SU-DHL-6 (cell line): ENCODE measurements around the gene EIF4A3.

Source experiments
- H2AFZ ChIP-seq: fragments of 200-600 bp; sonication (generic); 2 replicates; pipeline ENCODE4 v1.6.1; 2014; ENCODE audit warnings: low read depth, mild to moderate bottlenecking, moderate library complexity, mixed read lengths, antibody characterized with exemption, low read length; ENCODE audit not compliant: severe bottlenecking
- H3F3A ChIP-seq: fragments of 200-600 bp; shearing (Covaris generic); 2 replicates; pipeline ENCODE4 v1.6.0; 2016; ENCODE audit warnings: antibody characterized with exemption, mild to moderate bottlenecking; ENCODE audit not compliant: insufficient read depth
- H3K27ac ChIP-seq: fragments of 200-600 bp; sonication (generic); 2 replicates; pipeline ENCODE4 v1.5.1; 2016; ENCODE audit warnings: low read depth, mild to moderate bottlenecking, low read length, moderate library complexity, mixed read lengths
- H3K27me3 ChIP-seq: fragments of 200-600 bp; sonication (generic), shearing (Covaris generic); 2 replicates; pipeline ENCODE4 v1.6.0; 2014; ENCODE audit warnings: mild to moderate bottlenecking, low read length
- H3K36me3 ChIP-seq: fragments of 200-600 bp; sonication (generic); 2 replicates; pipeline ENCODE4 v1.6.1; 2014; ENCODE audit warnings: mild to moderate bottlenecking, low read length, mixed read lengths
- H3K4me2 ChIP-seq: fragments of 300-600, 200-600 bp; shearing (Covaris generic), sonication (generic); 2 replicates; pipeline ENCODE4 v1.6.0; 2014; ENCODE audit warnings: low read length, low read depth, mild to moderate bottlenecking; ENCODE audit not compliant: poor library complexity, severe bottlenecking
- H3K4me3 ChIP-seq: fragments of 200-600 bp; sonication (generic); 2 replicates; pipeline ENCODE4 v1.5.1; 2014; ENCODE audit warnings: antibody characterized with exemption, low read length, mild to moderate bottlenecking, mixed read lengths; ENCODE audit not compliant: insufficient read depth, poor library complexity, severe bottlenecking
- H3K79me2 ChIP-seq: fragments of 200-600 bp; sonication (generic); 2 replicates; pipeline ENCODE4 v1.6.1; 2014; ENCODE audit warnings: mild to moderate bottlenecking, low read length, moderate library complexity; ENCODE audit not compliant: insufficient read depth
- H3K9ac ChIP-seq: fragments of 200-600 bp; sonication (generic); 2 replicates; pipeline ENCODE4 v1.7.0; 2014; ENCODE audit warnings: mild to moderate bottlenecking, low read length
- H3K9me2 ChIP-seq: fragments of 200-600 bp; sonication (generic); replicated peaks from 2 replicates; pipeline ENCODE4 v1.6.1; 2014; ENCODE audit warnings: low read length; ENCODE audit not compliant: insufficient read depth
- H3K9me3 ChIP-seq: fragments of 200-600 bp; sonication (generic); 2 replicates; pipeline ENCODE4 v1.6.1; 2014; ENCODE audit warnings: low read length, mixed read lengths; ENCODE audit not compliant: insufficient read depth
- H4K20me1 ChIP-seq: fragments of 200-600 bp; sonication (generic); 2 replicates; pipeline ENCODE4 v1.6.1; 2014; ENCODE audit warnings: low read depth, mild to moderate bottlenecking, antibody characterized with exemption, low read length, moderate library complexity, mixed read lengths
- EZH2phosphoT487 ChIP-seq: fragments of 200-600 bp; sonication (generic), shearing (Covaris generic); conservative IDR thresholded peaks from 2 replicates; pipeline ENCODE4 v1.6.1; 2018; ENCODE audit warnings: mild to moderate bottlenecking, antibody characterized with exemption, low read length, moderate library complexity, mixed read lengths
- TF ChIP-seq, protein P1 (sequence below): fragments of 200-600 bp; sonication (generic); IDR thresholded peaks from one replicate; pipeline ENCODE4 v1.5.1; 2017; ENCODE audit warnings: antibody characterized with exemption, mild to moderate bottlenecking, low read length, moderate library complexity; ENCODE audit not compliant: insufficient read depth, poor library complexity, severe bottlenecking

EIF4A3 gene

DNA sequence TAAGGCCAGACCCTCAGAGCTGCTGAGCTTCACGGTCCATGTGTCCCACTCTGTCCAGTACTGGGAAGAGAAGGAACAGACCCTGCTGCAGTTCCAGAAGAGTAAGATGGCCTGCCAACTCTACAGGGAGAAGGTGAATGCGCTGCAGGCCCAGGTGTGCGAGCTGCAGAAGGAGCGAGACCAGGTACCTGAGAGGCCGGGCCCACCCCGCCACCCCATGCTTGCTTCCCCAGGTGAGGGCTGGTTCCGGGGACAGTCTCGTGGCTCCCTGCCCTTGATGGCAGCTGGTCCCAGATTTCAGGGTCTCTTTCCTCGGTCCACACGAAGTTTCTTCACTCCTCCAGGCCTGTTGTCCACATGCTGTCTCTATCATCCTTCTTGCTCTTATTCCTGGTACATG lies 43.8 kb upstream of the EIF4A3 start:
- H3K9me2 ChIP-seq = no peaks in the 10 kb centered on the region
- no peaks in the 10 kb centered on the region for H3K27me3 ChIP-seq

DNA sequence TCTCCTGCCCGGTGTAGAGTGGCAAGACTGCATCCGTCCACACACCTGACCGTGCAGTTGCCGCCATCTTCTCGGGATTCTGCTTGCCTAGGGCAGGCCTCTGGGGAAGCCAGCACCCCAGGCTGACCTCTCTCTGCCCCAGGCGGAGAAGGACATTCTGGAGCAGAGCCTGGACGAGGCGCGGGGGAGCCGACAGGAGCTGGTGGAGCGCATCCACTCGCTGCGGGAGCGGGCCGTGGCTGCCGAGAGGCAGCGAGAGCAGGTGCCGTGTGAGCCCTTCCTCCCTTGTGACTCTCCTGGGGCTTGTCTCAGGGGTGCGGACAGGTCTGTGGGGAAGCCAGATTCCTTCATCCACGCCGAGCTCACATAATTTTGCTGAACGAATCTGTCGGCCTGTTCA lies 42.7 kb upstream of the EIF4A3 start:
- no peak overlapping the region for H3K4me2 ChIP-seq
- no peaks in the 10 kb centered on the region for H3K79me2 ChIP-seq
- no peak overlapping the region for H2AFZ ChIP-seq
- H3K9me2 ChIP-seq = no peaks in the 10 kb centered on the region
- H3K4me3 ChIP-seq = no peak overlapping the region
- no peaks in the 10 kb centered on the region for H3K27me3 ChIP-seq
- no peaks in the 10 kb centered on the region for H4K20me1 ChIP-seq
- no peak overlapping the region for H3K9ac ChIP-seq
- no peaks in the 10 kb centered on the region for H3K36me3 ChIP-seq
- H3K27ac ChIP-seq = no peak overlapping the region
- TF ChIP-seq EZH2phosphoT487 = no peak
- TF ChIP-seq, protein P1, sequence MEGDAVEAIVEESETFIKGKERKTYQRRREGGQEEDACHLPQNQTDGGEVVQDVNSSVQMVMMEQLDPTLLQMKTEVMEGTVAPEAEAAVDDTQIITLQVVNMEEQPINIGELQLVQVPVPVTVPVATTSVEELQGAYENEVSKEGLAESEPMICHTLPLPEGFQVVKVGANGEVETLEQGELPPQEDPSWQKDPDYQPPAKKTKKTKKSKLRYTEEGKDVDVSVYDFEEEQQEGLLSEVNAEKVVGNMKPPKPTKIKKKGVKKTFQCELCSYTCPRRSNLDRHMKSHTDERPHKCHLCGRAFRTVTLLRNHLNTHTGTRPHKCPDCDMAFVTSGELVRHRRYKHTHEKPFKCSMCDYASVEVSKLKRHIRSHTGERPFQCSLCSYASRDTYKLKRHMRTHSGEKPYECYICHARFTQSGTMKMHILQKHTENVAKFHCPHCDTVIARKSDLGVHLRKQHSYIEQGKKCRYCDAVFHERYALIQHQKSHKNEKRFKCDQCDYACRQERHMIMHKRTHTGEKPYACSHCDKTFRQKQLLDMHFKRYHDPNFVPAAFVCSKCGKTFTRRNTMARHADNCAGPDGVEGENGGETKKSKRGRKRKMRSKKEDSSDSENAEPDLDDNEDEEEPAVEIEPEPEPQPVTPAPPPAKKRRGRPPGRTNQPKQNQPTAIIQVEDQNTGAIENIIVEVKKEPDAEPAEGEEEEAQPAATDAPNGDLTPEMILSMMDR = no peak
- no peaks in the 10 kb centered on the region for H3F3A ChIP-seq
- H3K9me3 ChIP-seq = no peaks in the 10 kb centered on the region

More for the DNA sequence above, 43.8 kb upstream of the EIF4A3 start:
- Histone ChIP-seq H3K9ac (no peak overlapping the region), H3K27ac (no peak overlapping the region), H3K4me3 (no peak overlapping the region), H3F3A (no peaks in the 10 kb centered on the region), H3K79me2 (no peaks in the 10 kb centered on the region), H3K9me3 (no peaks in the 10 kb centered on the region), H3K4me2 (no peak overlapping the region), H3K36me3 (no peaks in the 10 kb centered on the region), H4K20me1 (no peaks in the 10 kb centered on the region), H2AFZ (no peak overlapping the region)
- TF ChIP-seq EZH2phosphoT487 = no peak
- TF ChIP-seq, protein P1 = no peak

GRCh38 chr17:80187515-80187941 lies 40.6 kb upstream of the EIF4A3 start:
- Histone ChIP-seq H3K27ac (no peak overlapping the region), H3K36me3 (no peaks in the 10 kb centered on the region), H3K4me2 (no peak overlapping the region), H3F3A (no peaks in the 10 kb centered on the region), H3K27me3 (no peaks in the 10 kb centered on the region), H3K9me3 (no peaks in the 10 kb centered on the region), H4K20me1 (no peaks in the 10 kb centered on the region), H3K9me2 (no peaks in the 10 kb centered on the region), H3K9ac (no peak overlapping the region), H3K79me2 (no peaks in the 10 kb centered on the region), H2AFZ (no peak overlapping the region), H3K4me3 (no peak overlapping the region)
- TF ChIP-seq, protein P1 = no peak
- no peak for TF ChIP-seq EZH2phosphoT487
